GM18867 (cell line): ENCODE data around the gene CRMP1.

Source experiments
- ATAC-seq: cut with Tn5 transposase; IDR thresholded peaks from one replicate; pipeline ENCODE4 v1.9.1; 2021; ENCODE audit warnings: mild to moderate bottlenecking, moderate library complexity; ENCODE audit not compliant: unreplicated experiment

Gene CRMP1

DNA sequence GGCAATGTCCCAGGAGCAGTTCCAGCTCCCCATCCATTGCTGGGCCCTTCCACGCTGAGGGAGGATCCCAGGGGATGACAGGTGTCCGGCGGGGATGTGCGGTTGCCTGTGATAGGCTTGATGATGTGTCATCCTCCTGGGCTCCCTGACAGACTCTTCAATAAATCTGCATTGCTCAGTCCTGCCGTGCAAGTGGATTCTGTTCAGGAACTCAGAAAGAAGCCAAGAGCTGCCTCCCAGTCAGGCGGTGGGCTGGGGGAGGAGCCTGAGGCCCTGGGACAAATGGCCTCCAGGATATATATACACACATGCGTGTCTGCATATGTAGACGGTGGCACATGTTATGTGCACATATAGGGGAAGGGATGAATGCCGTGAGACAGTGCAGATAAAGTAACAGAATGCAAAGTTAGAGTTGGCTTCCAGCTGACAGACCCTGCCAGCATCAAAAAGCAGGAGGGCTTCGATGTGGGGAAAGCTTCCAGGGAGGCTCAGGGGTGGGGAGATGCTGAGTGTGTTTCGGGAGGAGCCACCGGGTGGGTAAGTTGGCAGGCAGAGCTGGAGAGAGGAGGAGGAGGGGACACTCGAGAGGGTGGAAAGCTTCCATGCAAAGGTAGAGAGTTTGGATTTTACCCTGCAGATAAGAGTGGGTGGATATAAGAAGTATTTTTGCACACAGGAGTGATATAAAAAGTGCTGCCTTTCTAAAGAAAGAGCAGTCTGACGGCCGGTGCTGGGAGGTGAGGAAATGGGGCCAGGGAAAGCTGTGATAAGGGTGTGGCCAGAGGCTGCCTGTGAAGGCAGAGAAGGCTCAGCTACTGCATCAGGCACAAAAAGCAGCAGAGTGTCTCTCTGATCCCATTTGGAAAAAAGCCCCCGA lies 28.5 kb upstream of the CRMP1 start:
- no peak for ATAC-seq

DNA sequence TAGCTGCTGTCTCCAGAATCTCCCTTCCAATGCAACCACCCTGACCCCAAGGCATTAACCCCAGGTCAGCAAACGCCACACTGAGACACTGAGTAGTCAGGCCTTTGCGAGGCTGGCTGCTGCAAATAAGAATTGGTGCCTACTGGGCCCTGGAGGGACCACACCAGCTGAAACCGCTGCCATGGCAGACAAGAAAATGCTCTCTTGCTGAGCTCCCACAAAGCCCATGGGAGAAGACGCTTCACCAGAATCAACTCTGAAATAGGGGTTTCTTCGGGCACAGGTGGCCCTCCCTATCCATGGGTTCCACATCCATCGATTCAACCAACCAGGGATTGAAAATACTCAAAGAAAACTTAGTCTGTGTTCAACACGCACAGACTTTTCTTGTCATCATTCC lies 26.7 kb upstream of the CRMP1 start:
- no peak for ATAC-seq

DNA sequence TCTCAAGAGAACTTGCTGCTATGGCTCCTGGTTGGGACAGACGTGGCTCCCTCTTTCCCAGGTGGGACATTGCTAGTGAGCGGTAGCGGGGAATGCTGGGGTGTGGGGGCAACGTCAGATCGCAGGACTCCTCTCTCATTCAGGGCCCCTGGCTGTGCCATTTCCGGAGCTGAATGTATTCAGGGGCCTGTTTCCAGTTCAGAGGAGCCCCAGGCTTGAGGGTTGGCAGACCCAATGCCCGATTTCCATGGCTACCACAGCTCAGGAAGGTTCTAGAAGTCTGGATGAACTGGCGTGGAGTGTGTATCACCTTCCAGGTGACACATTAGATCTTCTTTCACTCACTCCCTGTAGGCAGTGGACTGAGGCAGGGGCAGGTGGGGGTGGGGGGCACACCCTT lies 26.2 kb upstream of the CRMP1 start:
- no peak for ATAC-seq

DNA sequence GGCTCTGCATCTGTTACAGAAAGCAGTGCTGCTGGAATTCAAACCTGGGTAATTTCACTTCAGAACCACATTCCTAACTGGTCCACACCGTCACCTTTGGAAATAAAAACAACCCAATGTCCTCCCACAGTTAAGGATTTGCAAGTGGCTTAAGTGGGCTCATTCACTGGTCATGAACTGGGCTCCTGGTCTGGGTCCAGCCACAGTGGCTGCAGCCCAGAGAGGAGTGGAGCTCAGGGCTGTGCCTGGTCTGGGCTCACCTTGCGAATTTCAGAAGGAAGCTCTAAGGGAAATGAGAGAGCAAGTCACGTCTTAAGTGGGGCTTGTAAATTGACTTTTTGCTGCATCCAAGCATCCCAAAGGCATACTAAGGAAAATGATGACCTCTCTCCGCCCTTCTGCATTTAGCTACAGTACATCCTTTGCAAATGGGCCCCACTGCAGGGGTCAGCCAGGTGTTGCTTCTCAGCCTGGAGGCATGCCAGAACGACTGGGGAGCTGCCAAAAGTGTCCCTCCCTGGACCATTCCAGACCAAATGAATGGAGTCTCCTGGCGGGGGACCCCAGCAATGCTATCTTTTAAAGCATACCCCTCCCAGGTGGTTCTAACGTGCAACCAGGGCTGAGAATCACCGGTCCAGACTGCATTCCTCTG lies 25.6 kb upstream of the CRMP1 start:
- ATAC-seq = no peak

DNA sequence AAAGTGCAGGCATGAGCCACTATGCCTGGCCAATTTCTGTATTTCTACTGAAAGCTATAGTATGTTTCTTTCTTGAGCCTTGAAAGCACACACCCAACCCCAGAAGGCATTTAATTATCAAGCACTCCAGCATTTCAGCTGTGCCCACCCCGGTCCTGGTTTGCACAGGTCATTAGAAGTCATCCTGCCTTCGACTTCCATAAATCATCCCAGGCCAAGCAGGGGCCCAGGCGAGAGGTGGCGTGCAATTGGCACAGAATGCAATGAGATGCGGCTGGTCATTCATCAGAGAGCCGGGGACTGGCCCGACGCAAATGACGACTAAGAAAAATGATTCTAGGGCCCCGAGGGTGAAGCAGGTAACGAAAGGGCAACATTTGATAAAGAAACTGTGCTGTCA lies 24.8 kb upstream of the CRMP1 start:
- no peak for ATAC-seq

DNA sequence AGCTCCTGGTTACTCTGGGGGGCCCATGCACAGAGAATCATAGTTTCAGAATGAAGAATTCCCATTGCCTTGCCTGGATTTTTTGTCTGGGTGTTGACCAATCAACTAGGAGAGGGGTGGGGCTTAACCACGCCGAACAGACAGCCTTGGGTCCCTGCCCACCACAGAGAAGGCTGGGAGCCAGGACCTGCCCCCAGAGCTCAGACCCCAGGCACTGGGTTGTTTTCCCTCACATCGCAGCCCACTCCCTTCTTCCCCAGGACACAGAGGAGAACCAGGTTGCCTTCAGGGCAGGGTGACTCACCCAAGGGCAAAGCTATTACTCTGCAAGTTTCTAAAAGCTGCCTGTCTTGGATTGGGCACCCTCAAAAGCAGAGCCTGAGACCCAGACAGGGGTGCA lies 23.3 kb upstream of the CRMP1 start:
- ATAC-seq = no peak

DNA sequence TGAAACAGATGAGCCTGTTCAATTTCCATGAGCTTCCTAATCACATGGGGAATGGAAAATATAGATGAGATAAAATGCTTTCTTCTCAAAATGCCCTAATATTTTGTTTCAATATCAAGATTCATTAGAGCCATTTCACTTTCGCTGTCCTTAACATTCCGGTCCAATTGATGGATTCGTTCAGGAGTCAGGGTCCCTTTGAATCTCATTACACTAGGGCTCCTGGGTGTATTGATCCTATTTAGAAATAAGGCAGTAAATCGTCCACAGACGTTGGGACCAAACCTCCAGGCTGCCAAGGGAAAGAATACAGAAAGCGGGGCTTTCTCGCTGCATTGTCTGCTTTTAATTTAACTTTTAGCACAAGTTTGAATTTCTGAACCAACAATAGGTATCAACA lies 20.6 kb upstream of the CRMP1 start:
- ATAC-seq = no peak

DNA sequence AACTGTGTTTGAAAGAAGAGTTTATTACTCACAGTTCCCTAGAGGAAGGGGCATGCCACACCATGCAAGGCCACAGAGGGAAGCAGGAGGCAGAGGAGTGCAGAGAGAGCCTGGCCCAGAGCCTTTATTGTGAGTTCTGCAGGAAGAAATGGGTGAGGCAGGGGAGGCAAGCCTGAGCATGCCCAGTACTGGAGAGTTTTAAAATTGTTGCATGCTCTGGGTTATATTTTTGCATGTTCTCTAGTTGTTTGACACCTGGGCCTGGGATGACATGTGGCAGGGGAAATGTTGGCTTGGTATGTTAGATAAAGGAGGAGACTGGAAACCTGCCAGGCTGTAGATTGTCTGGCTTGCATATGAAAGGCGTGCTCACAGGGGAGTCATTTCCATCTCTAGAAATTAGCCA lies 19.7 kb upstream of the CRMP1 start:
- no peak for ATAC-seq

DNA sequence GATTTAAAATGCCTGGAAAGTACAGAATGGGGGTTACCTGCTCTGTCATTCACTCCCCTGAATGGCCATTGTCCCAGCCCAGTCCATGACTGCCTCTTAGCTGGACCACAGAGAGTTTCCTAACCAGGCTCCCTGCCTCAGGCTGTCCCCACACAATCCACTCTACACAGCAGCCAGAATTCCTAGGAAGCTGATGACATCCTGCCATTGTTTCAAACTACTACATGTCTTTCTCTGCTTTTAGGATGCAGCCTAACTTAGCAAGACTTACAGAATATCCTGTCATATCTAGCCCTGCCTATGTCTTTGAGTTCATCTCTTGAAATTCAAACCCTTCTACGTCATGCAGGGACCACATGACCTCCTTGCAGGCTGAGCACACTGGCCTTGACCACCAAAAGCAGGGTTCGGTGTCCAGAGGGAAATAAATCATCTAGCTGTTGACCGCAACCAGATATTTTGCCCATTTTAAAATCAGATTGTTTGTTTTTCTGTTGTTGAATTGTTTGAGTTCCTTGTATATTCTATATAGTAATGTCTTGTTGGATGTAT lies 16.1 kb upstream of the CRMP1 start:
- ATAC-seq = no peak

DNA sequence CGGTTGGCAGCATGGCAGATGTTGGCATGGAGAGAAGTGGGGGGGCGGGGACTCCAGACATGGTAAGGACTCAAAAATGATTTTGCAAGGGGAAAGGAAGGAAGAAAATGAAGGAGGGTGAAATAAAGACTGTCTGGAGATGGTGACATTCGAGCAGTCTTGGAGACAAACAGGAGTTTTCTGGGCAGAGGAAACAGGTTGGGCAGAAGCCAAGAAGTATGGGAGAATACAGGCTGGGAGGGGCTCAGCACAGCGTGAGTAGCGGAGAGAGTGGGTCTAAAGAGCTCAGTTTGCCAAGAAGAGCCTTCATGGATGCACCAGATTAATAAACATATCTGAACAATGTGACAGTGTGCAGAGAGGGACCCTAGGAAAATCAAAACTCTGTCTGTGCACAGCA lies 13.3 kb upstream of the CRMP1 start:
- no peak for ATAC-seq

DNA sequence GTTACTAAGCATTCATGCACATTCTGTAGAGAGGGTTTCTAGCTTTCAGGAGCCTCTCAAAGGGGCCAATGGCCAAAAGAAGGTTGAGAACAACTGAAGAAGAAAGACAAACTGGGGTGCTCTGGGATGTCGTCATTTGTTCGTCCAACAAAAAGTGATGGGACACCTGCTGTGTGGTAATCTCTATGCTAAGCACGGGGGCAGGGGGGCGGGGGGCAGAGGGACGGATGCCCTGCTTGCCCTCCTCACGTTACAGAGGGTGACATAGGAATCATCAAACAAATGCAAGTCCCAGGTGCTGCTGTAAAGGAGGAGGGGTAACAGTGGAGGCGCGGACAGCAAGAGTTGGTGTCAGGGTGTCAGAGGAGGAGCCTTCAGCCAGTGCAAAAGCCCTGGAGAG lies 12.8 kb upstream of the CRMP1 start:
- no peak for ATAC-seq

DNA sequence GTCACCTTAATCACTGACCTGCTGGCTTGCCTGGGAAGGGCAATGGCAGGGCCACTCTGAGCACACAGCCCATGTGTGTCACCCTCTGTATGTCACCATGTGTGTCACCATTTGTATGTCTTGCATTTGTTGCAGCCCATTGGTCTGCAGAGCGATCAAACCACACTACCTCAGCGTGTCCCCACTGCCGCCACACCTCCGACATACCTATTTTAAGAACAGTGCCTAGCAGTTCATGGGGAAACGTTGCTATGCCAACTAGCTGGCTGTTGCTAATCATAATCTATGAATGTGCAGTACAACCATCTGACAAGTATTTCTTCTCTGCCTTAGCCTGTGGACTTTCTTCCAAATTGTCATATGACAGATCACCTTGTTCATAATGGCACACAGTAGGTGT lies 8.0 kb upstream of the CRMP1 start:
- no peak for ATAC-seq

DNA sequence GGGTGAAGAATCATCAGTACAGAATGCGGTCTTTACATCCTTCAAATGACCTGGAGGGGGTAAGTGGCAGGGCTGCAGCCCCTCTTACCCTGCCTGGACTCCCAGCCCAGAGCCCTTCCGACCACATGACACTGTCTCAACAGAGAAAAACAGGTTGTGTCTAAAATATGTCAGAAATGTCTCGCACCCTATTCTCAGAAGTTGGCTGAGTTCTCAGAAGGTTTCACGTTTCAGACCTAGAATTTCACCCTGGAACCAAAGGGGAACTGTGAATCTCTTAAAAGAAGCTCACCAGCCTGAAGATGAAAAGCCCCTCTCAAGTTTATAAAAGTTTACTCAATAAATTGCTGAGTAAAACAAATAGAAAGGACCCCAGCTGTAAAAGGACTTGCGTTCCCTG lies 7.0 kb upstream of the CRMP1 start:
- no peak for ATAC-seq

DNA sequence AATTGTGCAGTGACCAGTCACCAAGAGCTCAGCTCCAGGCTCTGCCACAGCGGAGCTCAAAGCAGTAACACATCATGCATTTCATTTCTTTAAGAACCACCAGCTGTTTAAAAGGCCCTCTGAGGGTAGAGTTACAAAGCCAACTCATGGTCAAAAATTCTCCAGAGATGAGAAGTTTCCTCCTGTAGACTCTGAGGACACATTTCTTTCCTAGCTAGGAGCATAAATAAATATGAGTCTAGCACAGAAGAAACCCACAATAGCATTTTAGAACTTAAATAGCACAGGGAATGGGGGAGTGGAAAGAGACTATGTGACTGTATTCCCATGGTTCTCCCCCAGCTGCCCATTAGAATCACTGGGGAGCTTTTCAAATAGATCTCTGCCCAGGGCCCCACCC lies 6.5 kb upstream of the CRMP1 start:
- ATAC-seq = no peak

DNA sequence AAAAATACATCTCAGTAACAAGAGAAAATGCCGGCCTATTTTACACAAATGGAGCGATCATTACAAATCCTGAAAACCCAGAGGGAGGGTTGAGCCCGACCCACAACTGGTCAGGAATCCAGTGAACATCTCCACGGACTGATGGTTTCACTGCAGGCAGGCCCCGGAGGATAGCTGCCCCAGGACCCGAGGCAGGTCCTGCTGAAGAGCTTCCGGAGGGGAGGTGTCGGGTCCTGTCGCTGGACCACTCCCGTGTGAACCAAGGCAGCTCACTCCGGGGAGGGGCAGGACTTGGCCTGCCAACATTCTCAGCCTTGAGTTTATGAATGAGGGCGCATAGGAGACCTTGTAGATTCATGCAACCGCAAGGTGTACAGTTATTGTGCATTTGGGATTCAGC lies 4.8 kb upstream of the CRMP1 start:
- no peak for ATAC-seq

DNA sequence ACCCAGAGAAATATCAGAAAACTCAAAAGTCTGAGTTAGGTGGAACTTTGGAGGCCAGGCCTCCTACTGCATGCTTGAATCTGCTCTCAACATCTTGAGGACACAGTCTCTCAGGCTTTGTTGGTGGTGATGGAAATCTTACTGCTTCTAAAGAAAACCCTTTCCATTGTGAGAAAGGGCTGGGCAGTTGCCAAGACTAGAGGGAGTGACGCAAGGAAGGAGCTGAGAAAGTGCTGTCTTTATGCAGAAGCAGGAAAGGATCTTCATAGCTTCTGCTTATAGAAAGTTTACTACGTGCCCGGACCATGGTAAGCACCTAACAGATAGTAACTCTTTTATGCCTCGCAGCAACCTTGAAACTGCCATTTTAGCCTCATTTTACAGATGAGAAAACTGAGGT lies 2.4 kb upstream of the CRMP1 start:
- no peak for ATAC-seq

DNA sequence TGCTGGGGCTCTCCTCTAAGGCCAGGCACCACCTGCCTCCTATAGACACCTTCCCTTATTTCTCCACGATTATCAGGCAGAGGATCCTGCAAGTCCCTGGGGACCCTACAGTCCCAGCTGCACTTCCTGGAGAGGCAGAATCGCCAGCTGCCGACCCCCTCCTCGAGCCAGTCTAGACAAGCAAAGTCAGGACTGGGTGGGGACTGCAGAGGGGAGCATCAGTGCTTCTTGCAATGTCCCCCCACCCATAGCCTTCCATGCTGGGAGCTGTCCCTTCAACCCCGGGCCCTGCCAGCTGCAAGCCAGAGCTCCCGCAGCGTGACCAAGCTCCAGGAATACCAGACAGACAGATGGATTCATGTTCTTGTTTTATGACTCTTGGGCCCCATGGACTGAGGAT lies 1.4 kb upstream of the CRMP1 start:
- ATAC-seq = no peak

DNA sequence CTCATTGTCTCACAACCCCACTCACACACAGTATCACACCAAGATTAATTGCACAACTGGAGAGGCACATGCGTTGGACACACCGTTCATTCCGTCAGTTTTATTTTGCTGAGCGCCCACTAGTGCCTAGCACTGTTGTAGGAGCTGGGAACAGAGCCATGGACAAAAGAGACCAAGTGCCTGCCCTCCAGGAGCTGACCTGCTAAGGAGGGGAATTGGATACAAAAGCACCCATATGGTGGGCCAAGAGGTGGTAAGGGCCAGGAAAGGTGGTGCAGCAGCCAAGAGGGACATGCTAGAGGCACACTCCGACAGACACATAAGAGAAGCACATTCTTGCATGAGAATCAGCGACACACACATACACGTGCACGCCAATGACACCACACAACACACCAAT lies 705 bp upstream of the CRMP1 start:
- ATAC-seq = no peak

DNA sequence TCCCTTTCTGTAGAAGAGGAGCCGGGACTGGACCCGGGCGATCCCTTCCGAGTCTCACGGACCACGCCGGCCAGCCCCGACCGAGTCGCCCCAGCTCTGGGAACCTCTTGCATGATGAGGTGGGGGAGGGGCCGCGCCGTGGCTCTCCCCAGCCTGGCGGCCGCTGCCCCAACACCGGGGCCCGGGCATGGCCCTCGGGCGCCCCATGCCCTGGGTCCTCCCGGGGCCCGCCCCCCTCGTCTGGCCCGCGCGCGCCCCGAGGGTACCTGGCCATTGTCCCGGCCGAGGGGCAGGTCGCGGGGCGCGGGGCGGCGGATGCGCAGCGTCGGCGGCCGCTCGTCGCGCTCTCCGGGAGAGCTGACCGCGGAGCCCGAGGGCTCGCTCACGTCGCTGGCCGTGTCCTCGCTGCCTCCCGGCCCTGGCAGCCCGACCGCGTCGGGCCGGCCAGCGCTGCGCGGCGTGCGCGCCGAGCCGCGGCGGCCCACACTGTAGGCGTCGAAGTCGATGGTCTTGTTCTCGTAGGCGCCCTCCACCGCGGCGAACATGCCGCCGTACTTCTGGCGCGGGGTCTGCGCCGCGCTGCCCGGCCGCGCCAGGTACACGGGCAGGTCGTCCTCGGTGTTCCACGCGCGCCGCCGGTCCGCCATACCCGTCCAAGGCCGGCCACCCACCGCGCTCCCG lies 423 bp downstream of the CRMP1 start:
- ATAC-seq = no peak

DNA sequence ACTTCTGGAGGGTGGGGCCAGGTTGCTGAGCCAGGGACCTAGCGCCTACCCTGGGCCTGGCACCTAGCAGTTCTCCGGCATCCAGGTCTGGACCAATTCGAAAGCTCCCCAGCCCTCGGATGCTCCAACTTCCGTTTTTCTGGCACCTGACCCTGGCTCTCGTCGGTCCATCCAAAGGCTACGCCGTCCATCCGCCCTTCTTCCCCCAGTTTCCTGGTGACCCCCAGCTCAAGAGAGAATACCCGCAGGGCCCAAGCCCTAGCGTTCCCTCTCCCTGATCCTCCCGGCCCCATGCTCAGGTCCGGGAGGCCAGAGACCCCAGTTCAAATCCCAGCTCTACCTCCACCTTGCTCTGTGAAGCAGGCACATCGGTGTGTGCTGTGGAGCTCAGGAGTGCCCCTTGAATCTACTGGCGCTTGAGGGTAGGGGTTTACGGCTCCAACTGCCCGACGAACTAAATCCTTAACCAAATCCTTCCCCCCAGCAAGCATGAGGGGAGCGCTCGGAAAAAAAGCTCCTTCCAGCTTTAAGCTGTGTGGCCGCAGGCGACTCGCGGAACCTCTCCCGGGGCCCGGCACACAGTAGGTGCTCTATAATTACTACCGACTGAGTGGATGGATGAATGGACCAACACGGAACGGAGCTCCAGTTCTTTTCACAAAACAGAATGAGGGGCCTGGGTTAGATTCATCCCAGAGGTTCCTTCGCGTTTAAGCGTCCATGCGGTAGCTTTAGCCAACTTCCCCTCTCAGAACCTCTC lies 1.1 kb downstream of the CRMP1 start:
- ATAC-seq = no peak
